Adrenal gland (tissue), 5 donors: ENCODE measurements around the gene CBARP.

Source experiments
- CTCF ChIP-seq, 6 experiments: fragments of 450-650 bp in 4 of 6; fragments of 200-600 bp in 2 of 6; sonication (generic) in 1 of 6; IDR thresholded peaks; 1 replicate in 5 of 6; 2 replicates in 1 of 6; pipeline versions ENCODE4 v1.5.1 to v1.8.0; 2016 to 2021; ENCODE audit warnings: antibody characterized with exemption in 6 of 6, mild to moderate bottlenecking in 2 of 6, moderate library complexity in 1 of 6
- POLR2A ChIP-seq, 2 donors: fragments of 450-650 bp; IDR thresholded peaks; one replicate each; pipeline ENCODE4 v1.6.1; 2017; ENCODE audit warnings: antibody characterized with exemption in 2 of 2, mild to moderate bottlenecking in 2 of 2, moderate library complexity in 1 of 2
- donor health status: DM: no; HTN: no; CAD: no.

DNA sequence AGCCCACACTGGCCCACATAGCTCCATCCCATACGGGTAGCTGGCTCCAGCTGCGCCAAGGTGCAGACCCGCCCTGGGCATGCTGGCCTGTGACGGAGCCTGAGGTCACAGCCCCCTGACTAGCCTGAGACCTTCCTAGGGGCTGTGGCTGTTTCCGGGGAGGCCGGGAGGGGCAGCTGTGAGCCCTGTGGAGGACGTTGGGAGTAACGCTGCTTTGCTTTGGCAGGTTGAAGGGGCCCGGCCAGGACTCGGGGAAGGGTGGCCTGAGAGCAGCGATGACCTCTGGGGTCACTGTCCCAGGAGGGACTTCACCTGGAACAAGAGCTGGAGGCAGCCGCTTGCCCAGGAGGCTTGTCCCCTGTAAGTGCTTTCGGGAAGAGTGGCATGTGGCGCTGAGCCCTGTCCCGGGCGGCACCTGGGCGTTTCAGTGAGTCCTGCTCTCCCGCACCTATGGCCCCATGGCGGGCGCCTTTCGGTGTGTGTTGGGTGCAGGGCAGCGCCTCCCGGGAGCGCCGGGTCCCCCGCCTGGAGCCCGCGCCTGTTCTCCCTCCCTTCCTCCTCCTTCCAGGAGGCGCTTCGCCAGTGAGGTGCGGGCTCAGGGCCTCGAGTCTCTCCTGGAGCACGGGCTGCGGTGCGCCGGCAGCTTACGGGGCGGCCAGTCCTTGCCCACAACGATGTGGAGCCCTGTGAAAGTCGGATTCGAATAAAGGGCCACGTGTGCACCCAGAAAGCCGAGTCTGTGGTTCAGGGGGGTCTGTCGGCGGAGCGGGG, 36.5 kb upstream of the CBARP start:
- no peak for TF ChIP-seq CTCF (IDR thresholded peaks at IDR 0.05)
- TF ChIP-seq POLR2A (IDR thresholded peaks at IDR 0.05): no peak
